Gastrocnemius medialis (tissue), 4 donors: ENCODE measurements around the gene APBB3. TPM values are rescaled to one million over a fixed set of nuclear protein-coding genes. Genes with fewer than 3 reads are reported as not detected.
"Not testable (repeated sequence)": the region's sequence is repeated elsewhere in the genome, so short reads cannot be mapped to it uniquely, and the experiment has no call there.

Source experiments
- ATAC-seq, 2 donors: fragments of 150-250 bp; one replicate each; pipeline ENCODE4 v1.9.1; 2016
- DNase-seq, 2 donors: peaks; one replicate each; pipeline ENCODE4 v3.0.0-alpha.2; 2019
- H3K27ac ChIP-seq, 4 donors: fragments of 200-600 bp; sonication (generic); 1 replicate in 1 of 4; 2 replicates in 3 of 4; pipeline ENCODE4 v1.5.1; 2016 to 2018; ENCODE audit warnings: mild to moderate bottlenecking in 2 of 4, moderate library complexity in 1 of 4
- H3K27me3 ChIP-seq, 3 donors: fragments of 200-600 bp; sonication (generic) in 2 of 3; 1 replicate in 1 of 3; 2 replicates in 2 of 3; pipeline versions ENCODE4 v1.5.1 to v1.6.0; 2016 to 2019; ENCODE audit warnings: mild to moderate bottlenecking in 1 of 3, moderate library complexity in 1 of 3
- H3K36me3 ChIP-seq, 2 donors: fragments of 200-600 bp; sonication (generic) in 1 of 2; one replicate each; pipeline ENCODE4 v1.5.1; 2017 to 2018
- H3K4me1 ChIP-seq, 2 donors: fragments of 200-600 bp; sonication (generic) in 1 of 2; one replicate each; pipeline ENCODE4 v1.5.1; 2016 to 2017; ENCODE audit warnings: mild to moderate bottlenecking in 2 of 2
- H3K4me3 ChIP-seq, 4 donors: fragments of 200-600 bp; sonication (generic) in 3 of 4; 1 replicate in 1 of 4; 2 replicates in 3 of 4; pipeline ENCODE4 v1.5.1; 2016 to 2019; ENCODE audit warnings: mild to moderate bottlenecking in 2 of 4
- H3K9me3 ChIP-seq, 3 donors: fragments of 200-600 bp; sonication (generic) in 2 of 3; 1 replicate in 1 of 3; 2 replicates in 2 of 3; pipeline ENCODE4 v1.5.1; 2016 to 2019
- POLR2A ChIP-seq, 2 donors: fragments of 450-650 bp; IDR thresholded peaks; one replicate each; pipeline ENCODE4 v1.6.1; 2017; ENCODE audit warnings: antibody characterized with exemption in 2 of 2, mild to moderate bottlenecking in 2 of 2, moderate library complexity in 2 of 2
- in situ Hi-C, 4 donors: fragments of 200-750 bp; cut with MboI; loops; one replicate each; pipeline versions ENCODE4 v1.15.0 to v1.8.0; 2017; ENCODE audit warnings: low sequenced_read_pairs in 4 of 4
- intact Hi-C: fragments of 100-400 bp; cut with DNase I; formaldehyde crosslinking; loops from one replicate; pipeline ENCODE4 v1.15.1; 2023; ENCODE audit warnings: low total_unique reads
- total RNA-seq, 4 donors: library from RNA; depleted of rRNA; stranded (reverse); fragments of >200 nt; gene quantifications; one replicate each; pipeline versions ENCODE4 v1.1.0 to v1.2.3, GENCODE V29; 2016
- TF ChIP-seq, protein P1 (sequence below), 5 experiments: fragments of 450-650 bp in 3 of 5; fragments of 200-600 bp in 2 of 5; sonication (generic) in 2 of 5; IDR thresholded peaks in 4 of 5; conservative IDR thresholded peaks in 1 of 5; 1 replicate in 4 of 5; 2 replicates in 1 of 5; pipeline ENCODE4 v1.5.1; 2016 to 2019; ENCODE audit warnings: antibody characterized with exemption in 5 of 5, mild to moderate bottlenecking in 3 of 5, moderate library complexity in 3 of 5

Gene APBB3
- total RNA-seq, 4 donors from 2014 or later = 4.1 to 12.5 (median 9.0) TPM

DNA sequence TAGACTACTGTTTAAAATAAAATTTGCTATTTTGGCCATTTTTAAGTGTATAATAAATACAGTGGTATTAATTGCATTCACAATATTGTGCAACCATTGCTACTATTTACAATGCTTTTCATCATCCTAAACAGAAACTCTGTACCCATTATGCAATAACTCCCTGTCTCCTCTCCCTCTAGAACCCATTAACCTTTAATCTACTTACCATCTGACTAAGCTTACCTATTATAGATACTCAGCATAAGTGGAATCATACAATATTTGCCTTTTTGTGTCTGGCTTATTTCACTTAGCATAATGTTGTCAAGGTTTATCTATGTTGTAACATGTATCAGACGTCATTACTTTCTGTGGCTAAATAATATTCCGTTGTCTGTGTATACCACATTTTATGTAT, 42.6 kb upstream of the APBB3 start:
- DNase-seq = no peak
- Histone ChIP-seq H3K27me3 (no peaks in the 10 kb centered on the region), H3K4me3 (no peak overlapping the region), H3K4me1 (no peaks in the 10 kb centered on the region), H3K27ac (no peak overlapping the region), H3K36me3 (no peaks in the 10 kb centered on the region), H3K9me3 (no peaks in the 10 kb centered on the region)
- intact Hi-C loops (no loop called here), in situ Hi-C loops (no loop called here)
- no peak for TF ChIP-seq POLR2A (IDR thresholded peaks at IDR 0.05)
- ATAC-seq = peak in 1 of 2 donors; percentile 62

DNA sequence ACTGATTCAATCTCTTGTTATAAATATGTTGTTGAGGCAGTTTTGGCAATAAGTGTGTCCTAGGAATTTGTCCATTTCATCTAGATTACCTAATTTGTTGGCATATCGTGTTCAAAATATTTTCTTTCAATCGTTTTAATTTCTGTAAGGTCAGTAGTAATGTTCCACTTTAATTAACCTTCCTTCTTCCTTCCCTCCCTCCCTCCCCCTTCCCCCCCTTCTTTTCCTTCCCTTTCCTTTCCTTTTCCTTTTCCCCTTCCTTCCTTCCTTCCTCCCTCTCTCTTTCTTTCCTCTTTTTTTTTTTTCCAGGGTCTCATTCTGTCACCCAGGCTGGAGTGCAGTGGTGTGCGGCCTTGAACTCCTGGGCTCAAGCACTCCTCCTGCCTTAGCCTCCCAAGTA, 41.5 kb upstream of the APBB3 start:
- Histone ChIP-seq H3K4me3 (no peak overlapping the region), H3K27me3 (no peaks in the 10 kb centered on the region), H3K27ac (no peak overlapping the region), H3K4me1 (no peaks in the 10 kb centered on the region), H3K9me3 (no peaks in the 10 kb centered on the region), H3K36me3 (no peaks in the 10 kb centered on the region)
- TF ChIP-seq, protein P1, sequence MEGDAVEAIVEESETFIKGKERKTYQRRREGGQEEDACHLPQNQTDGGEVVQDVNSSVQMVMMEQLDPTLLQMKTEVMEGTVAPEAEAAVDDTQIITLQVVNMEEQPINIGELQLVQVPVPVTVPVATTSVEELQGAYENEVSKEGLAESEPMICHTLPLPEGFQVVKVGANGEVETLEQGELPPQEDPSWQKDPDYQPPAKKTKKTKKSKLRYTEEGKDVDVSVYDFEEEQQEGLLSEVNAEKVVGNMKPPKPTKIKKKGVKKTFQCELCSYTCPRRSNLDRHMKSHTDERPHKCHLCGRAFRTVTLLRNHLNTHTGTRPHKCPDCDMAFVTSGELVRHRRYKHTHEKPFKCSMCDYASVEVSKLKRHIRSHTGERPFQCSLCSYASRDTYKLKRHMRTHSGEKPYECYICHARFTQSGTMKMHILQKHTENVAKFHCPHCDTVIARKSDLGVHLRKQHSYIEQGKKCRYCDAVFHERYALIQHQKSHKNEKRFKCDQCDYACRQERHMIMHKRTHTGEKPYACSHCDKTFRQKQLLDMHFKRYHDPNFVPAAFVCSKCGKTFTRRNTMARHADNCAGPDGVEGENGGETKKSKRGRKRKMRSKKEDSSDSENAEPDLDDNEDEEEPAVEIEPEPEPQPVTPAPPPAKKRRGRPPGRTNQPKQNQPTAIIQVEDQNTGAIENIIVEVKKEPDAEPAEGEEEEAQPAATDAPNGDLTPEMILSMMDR (IDR thresholded peaks at IDR 0.05 in 4 of 5, conservative IDR thresholded peaks at IDR 0.05 in 1 of 5) = no peak
- in situ Hi-C loops = no loop called here
- ATAC-seq (no peak), DNase-seq (no peak)
- intact Hi-C loops = no loop called here

- Histone ChIP-seq H3K36me3 (no peaks in the 10 kb centered on the region), H3K27me3 (no peaks in the 10 kb centered on the region), H3K4me1 (no peaks in the 10 kb centered on the region), H3K27ac (no peak overlapping the region), H3K4me3 (no peak overlapping the region), H3K9me3 (no peaks in the 10 kb centered on the region)
- in situ Hi-C loops (no loop called here), intact Hi-C loops (no loop called here)
- no peak for DNase-seq
- TF ChIP-seq, protein P1 (IDR thresholded peaks at IDR 0.05 in 4 of 5, conservative IDR thresholded peaks at IDR 0.05 in 1 of 5) = no peak
- no peak for TF ChIP-seq POLR2A (IDR thresholded peaks at IDR 0.05)
- ATAC-seq = no peak
Observed at GRCh38 chr5:140603734-140604133, 39.3 kb upstream of the APBB3 start.

- H3K4me3 ChIP-seq, H3K4me1 ChIP-seq, ATAC-seq, in situ Hi-C loops, H3K27me3 ChIP-seq, H3K36me3 ChIP-seq, H3K27ac ChIP-seq, DNase-seq, H3K9me3 ChIP-seq, intact Hi-C loops: not testable (repeated sequence)
Observed at GRCh38 chr5:140603446-140603698, 39.0 kb upstream of the APBB3 start.

- H3K27me3 ChIP-seq = no peaks in the 10 kb centered on the region
- DNase-seq (no peak), ATAC-seq (no peak)
- no peaks in the 10 kb centered on the region for H3K9me3 ChIP-seq
- no peaks in the 10 kb centered on the region for H3K4me1 ChIP-seq
- in situ Hi-C loops = no loop called here
- H3K36me3 ChIP-seq = no peaks in the 10 kb centered on the region
- H3K4me3 ChIP-seq = no peak overlapping the region
- intact Hi-C loops = no loop called here
- no peak overlapping the region for H3K27ac ChIP-seq
- no peak for TF ChIP-seq POLR2A (IDR thresholded peaks at IDR 0.05)
- TF ChIP-seq, protein P1 (IDR thresholded peaks at IDR 0.05 in 4 of 5, conservative IDR thresholded peaks at IDR 0.05 in 1 of 5) = no peak
Observed at GRCh38 chr5:140602147-140602546, 37.7 kb upstream of the APBB3 start.

- TF ChIP-seq, protein P1 (IDR thresholded peaks at IDR 0.05 in 4 of 5, conservative IDR thresholded peaks at IDR 0.05 in 1 of 5) = no peak
- TF ChIP-seq POLR2A (IDR thresholded peaks at IDR 0.05) = no peak
- no peaks in the 10 kb centered on the region for H3K27me3 ChIP-seq
- in situ Hi-C loops = no loop called here
- peaks cover 14 to 20% of the 10 kb centered on the region in 2 donors for H3K4me1 ChIP-seq
- no peak overlapping the region for H3K27ac ChIP-seq
- no peaks in the 10 kb centered on the region for H3K9me3 ChIP-seq
- intact Hi-C loops = no loop called here
- DNase-seq (no peak), ATAC-seq (no peak)
- H3K4me3 ChIP-seq = no peak overlapping the region
- no peaks in the 10 kb centered on the region for H3K36me3 ChIP-seq
Observed at GRCh38 chr5:140600096-140600495, 35.7 kb upstream of the APBB3 start.
